ENCODE data around the gene FCF1.

The FCF1 gene

GRCh38 chr14:74784634-74785033 lies 71.7 kb downstream of the FCF1 start:
- DNase-seq = no peak

GRCh38 chr14:74785056-74785613 lies 72.2 kb downstream of the FCF1 start:
- no peak for DNase-seq

GRCh38 chr14:74786796-74787315 lies 73.9 kb downstream of the FCF1 start:
- DNase-seq = no peak
